GM12891 (cell line): Measurements from ENCODE around the gene MTSS2. TPM values are rescaled to one million over a fixed set of nuclear protein-coding genes. Genes with fewer than 3 reads are reported as not detected.

Experiments
- DNase-seq: peaks from one replicate; pipeline ENCODE4 v3.0.0; 2011; ENCODE audit warnings: low spot score; ENCODE audit not compliant: insufficient read length
- FAIRE-seq: peaks from 2 replicates; lab custom pipeline; 2011; peaks lifted over from hg19 to GRCh38; lab: Jason Lieb, UNC
- PAX5 ChIP-seq: IDR thresholded peaks from 2 replicates; pipeline ENCODE4 v1.6.1; 2011; ENCODE audit warnings: low read length, moderate library complexity, mild to moderate bottlenecking; ENCODE audit not compliant: insufficient read depth, severe bottlenecking
- POLR2A ChIP-seq: IDR thresholded peaks from 2 replicates; pipeline ENCODE4 v1.6.1; 2011; ENCODE audit warnings: low read depth, low read length, control low read depth
- POLR2AphosphoS5 ChIP-seq: IDR thresholded peaks from 2 replicates; pipeline ENCODE4 v1.6.1; 2011; ENCODE audit warnings: low read depth, low read length, control low read depth
- POU2F2 ChIP-seq: IDR thresholded peaks from 2 replicates; pipeline ENCODE4 v1.6.1; 2011; ENCODE audit warnings: low read depth, mild to moderate bottlenecking, control low read depth, low read length, moderate library complexity
- SPI1 ChIP-seq: IDR thresholded peaks from 2 replicates; pipeline ENCODE4 v1.6.1; 2011; ENCODE audit warnings: low read depth, low read length, control low read depth
- TAF1 ChIP-seq: IDR thresholded peaks from 2 replicates; pipeline ENCODE4 v1.6.1; 2011; ENCODE audit warnings: low read depth, low read length, control low read depth
- polyA plus RNA-seq: library from polyadenylated mRNA; unstranded; fragments of >200 nt; gene quantifications from one replicate; pipeline ENCODE4 v1.2.1, GENCODE V29; 2012; ENCODE audit warnings: low read depth, missing spikeins, inconsistent platforms; ENCODE audit not compliant: missing spikeins

The MTSS2 gene
- 0.21 TPM for polyA plus RNA-seq

GRCh38 chr16:70685938-70686375, at the start of gene MTSS2:
MTSS2 (minus strand) TSS chr16:70686053; CDS start chr16:70685791, 262 bp downstream.
- TF ChIP-seq TAF1 (no peak), SPI1 (no peak), PAX5 (no peak), POU2F2 (no peak), POLR2A (no peak), POLR2AphosphoS5 (no peak)
- DNase-seq (peak; percentile 74), FAIRE-seq (no peak)

- FAIRE-seq (no peak), DNase-seq (no peak)
- TF ChIP-seq POLR2A (no peak), POU2F2 (no peak), SPI1 (no peak), PAX5 (no peak), TAF1 (no peak), POLR2AphosphoS5 (no peak)
These were observed 49.5 kb upstream of the MTSS2 start for GRCh38 chr16:70735141-70735979.

- no peak for TF ChIP-seq TAF1
- no peak for TF ChIP-seq POU2F2
- no peak for TF ChIP-seq POLR2A
- TF ChIP-seq POLR2AphosphoS5: no peak
- TF ChIP-seq PAX5: no peak
- TF ChIP-seq SPI1: no peak
- DNase-seq (no peak), FAIRE-seq (no peak)
These were observed 48.8 kb upstream of the MTSS2 start for GRCh38 chr16:70734522-70735095.

- TF ChIP-seq POLR2AphosphoS5: no peak
- no peak for DNase-seq
- no peak for FAIRE-seq
These were observed 45.1 kb upstream of the MTSS2 start for GRCh38 chr16:70730944-70731343.

GRCh38 chr16:70730031-70730430, 44.2 kb upstream of the MTSS2 start:
- FAIRE-seq (no peak), DNase-seq (no peak)
- TF ChIP-seq POU2F2 (no peak), TAF1 (no peak), SPI1 (no peak), POLR2AphosphoS5 (no peak), POLR2A (no peak), PAX5 (no peak)

GRCh38 chr16:70729292-70729691, 43.4 kb upstream of the MTSS2 start:
- no peak for TF ChIP-seq POLR2A
- no peak for TF ChIP-seq SPI1
- TF ChIP-seq POLR2AphosphoS5: no peak
- no peak for TF ChIP-seq PAX5
- no peak for TF ChIP-seq TAF1
- TF ChIP-seq POU2F2: no peak
- DNase-seq (no peak), FAIRE-seq (no peak)

- TF ChIP-seq POLR2A (no peak), PAX5 (no peak), POU2F2 (no peak), TAF1 (no peak), POLR2AphosphoS5 (no peak), SPI1 (no peak)
- DNase-seq: no peak
- FAIRE-seq: no peak
These were observed 42.3 kb upstream of the MTSS2 start for GRCh38 chr16:70728150-70728549.

GRCh38 chr16:70726892-70727361, 41.1 kb upstream of the MTSS2 start:
- TF ChIP-seq SPI1 (no peak), POU2F2 (no peak), POLR2AphosphoS5 (no peak), PAX5 (no peak), TAF1 (no peak), POLR2A (no peak)
- FAIRE-seq (no peak), DNase-seq (no peak)
